GM11168 (cell line): Measurements from ENCODE around the gene CUX1.

Experiments
- in situ Hi-C: fragments of 300-500 bp; cut with MboI; formaldehyde crosslinking; loops from one replicate; pipeline ENCODE4 v1.12.0; 2022; ENCODE audit warnings: low sequenced_read_pairs; ENCODE audit not compliant: unreplicated experiment

The CUX1 gene

DNA sequence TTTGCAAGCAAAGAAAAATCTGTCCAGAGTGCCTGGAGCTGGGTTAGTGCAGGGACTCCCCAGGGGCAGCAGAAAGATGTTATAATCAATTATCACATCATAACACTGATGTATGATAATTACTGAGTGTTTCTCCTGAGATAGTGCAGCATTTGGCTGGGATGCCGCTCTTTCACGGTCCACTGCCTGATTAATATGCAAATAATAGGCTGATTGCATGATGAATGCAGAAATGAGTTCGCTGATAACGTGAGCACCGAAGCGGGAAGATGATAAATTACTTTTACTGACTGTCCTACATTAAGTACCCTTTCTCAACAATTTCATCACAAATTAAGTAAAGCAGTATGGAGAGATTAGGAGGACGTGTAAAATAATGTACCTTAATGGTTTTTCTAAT is 397.8 kb downstream of the CUX1 start:
- in situ Hi-C loops, result no loop called here

DNA sequence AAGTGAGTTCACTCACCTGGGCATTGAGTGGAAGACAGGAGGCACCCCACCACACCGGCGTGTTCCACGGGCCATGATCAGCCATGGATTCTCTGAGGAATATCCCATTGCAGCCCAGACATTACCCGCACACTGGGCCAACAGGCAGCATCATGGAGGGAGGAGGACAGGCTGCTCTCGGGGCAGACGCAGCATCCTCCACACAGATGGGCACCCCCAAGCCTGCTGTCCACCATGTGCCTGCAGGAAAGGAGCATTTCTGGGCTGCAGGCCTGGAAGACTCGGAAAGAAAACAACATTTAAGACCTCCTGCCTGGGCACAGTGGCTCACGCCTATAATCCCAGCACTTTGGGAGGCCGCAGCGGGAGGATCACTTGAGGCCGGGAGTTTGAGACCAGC is 398.3 kb downstream of the CUX1 start:
- in situ Hi-C loops, result no loop called here

DNA sequence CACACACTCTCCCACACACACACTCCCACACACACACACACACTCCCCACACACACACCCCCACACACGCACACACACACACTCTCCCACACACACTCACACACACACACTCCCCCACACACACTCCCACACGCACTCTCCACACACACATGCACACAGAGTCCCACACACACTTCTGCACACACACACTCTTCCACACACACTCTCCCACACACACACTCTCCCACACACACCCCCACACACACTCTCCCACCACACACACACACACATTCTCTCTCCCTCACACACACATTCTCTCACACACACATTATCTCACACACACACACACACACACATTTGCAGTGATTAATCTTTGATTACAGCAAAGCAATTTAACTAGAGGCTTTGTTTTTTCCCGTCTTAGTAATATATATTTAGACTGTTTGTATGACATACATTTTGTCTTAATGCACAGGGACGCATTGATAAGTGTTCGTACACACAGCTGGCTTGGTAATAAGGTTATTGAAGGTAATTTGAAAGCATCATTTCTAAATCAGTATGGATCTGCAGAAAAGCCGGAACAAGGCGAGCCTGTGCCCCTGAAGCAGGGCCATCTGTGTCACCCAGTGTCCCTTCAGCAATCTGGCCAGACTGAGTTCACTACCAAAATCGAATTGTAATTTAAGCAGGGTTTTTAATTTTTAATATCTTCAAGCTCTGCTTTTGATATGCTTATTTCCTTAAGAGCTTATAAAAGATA is 399.3 kb downstream of the CUX1 start:
- in situ Hi-C loops, result no loop called here

DNA sequence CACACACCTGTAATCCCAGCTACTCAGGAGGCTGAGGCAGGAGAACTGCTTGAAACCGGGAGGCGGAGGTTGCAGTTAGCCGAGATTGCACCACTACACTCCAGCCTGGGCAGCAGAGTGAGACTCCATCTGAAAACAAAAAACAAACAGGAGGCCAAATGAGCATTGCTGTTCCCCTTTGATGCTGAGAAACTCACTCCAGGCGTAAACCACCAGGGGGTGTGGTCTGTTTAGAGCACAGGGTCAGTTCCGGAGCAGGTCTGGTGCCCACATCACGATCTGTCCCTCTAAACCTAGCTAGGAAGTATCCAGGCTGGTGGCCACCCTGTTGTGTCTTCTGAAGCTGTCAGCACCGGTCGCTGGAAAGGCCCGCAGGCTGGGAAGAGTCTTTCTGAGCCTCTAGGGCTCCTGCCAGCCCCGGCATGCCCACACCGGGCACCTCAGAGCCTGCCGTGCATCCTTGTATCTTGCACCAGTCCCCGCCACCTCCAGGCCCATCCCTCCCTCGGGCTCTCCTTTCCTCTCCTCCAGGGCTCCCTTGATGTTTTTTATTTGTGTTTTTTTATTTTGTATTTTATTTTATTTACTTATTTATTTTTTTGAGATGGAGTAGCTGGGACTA is 402.9 kb downstream of the CUX1 start:
- in situ Hi-C loops, result no loop called here

GRCh38 chr7:102220960-102221800 is 403.8 kb downstream of the CUX1 start:
- in situ Hi-C loops, result no loop called here

DNA sequence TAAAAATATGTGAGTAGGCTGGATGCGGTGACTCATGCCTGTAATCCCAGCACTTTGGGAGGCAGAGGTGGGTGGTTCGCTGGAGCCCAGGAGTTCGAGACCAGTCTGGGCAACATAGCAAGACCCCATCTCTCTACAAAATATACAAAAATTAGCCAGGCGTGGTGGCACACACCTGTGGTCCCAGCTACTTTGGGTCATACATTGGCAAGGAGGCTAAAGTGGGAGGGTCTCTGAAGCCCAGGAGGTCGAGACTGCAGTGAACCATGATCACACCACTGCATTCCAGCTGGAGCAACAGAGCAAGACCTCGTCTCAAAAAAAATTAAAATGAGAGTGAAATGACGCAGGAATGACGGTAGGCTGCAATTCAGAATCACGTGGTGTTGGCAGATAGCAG is 404.5 kb downstream of the CUX1 start:
- in situ Hi-C loops, result no loop called here

DNA sequence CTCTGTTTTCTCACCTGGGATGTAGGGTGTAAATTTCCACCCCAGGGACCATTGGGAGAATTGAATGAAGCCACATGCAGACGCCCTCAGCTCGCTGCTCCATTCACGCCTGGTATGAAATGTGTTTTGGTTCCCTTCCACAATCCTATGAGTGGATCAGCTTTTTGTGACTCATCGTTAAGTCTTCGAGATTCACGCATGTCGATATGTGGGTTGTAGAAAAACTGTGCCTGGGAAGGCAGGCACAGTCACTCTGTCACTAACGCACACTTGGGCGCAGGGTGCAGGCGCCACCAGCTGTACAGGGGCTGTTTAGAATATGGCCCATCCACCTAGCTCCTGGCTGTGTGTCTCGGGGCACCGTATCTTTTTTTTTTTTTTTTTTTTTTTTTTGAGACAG is 405.0 kb downstream of the CUX1 start:
- in situ Hi-C loops, result no loop called here

- in situ Hi-C loops, result no loop called here
These were observed 405.8 kb downstream of the CUX1 start for GRCh38 chr7:102223184-102223583.

DNA sequence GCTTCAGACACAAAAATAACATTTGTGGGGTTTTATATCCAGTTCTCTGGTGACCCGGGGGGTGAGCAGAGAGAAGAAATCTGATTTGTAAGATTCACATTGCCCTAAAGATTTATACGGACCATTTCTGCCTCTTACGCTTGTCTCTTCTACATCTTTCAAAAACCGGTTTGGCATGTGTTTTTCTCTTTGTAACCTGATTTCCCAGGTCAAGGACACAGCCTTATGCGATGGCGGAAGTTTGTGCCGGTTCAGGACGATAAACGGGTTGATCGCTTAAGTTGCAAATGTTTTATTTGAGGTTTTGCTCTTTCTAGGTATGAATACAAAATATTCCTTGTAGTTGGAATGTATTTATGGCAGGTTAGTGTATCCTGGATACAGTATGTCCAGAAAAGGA is 407.6 kb downstream of the CUX1 start:
- in situ Hi-C loops, result loop anchor here (25.0 kb wide), 1 partner anchor 413 kb away; the partner anchor contains the start of gene CUX1

- in situ Hi-C loops, result loop anchor here (25.0 kb wide), 1 partner anchor 415 kb away; the partner anchor contains the start of gene CUX1
These were observed 409.9 kb downstream of the CUX1 start for GRCh38 chr7:102227371-102227770.

- in situ Hi-C loops, result loop anchor here (25.0 kb wide), 1 partner anchor 417 kb away; the partner anchor contains the start of gene CUX1
These were observed 411.5 kb downstream of the CUX1 start for GRCh38 chr7:102228935-102229334.

DNA sequence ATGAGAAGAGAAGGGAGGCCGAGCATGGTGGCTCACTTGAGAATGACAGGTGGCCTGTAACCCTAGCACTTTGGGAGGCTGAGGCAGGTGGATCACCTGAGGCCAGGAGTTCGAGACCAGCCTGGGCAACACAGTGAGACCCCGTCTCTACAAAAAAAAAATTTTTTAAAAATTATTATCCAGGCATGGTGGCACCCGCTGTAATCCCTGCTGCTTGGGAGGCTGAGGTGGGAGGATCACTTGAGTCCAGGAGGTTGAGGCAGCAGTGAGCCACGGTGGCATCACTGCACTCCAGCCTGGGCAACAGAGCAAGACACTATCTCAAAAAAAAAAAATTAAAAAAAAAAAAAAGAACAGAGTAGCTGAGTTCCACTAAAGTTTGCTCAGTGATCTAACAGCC is 412.7 kb downstream of the CUX1 start:
- in situ Hi-C loops, result loop anchor here (25.0 kb wide), 1 partner anchor 418 kb away; the partner anchor contains the start of gene CUX1

DNA sequence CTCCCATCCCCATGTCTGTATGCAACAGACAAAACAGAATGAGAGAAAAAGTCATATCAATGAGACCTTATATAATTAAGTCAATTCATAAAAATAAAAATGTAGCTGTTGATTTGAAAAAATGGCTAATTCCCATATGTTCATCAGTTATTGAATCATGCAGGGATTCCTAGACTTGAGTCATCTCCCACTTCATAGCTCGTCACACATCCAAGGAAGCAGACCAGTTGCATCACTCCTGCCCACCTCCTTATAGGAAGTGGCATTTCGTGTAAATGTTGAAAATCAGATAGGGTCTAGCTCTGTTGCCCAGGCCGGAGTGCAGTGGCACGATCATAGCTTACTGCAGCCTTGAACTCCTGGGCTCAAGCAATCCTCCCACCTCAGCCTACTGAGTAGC is 413.2 kb downstream of the CUX1 start:
- in situ Hi-C loops, result loop anchor here (25.0 kb wide), 1 partner anchor 418 kb away; the partner anchor contains the start of gene CUX1

- in situ Hi-C loops, result loop anchor here (25.0 kb wide), 1 partner anchor 420 kb away; the partner anchor contains the start of gene CUX1
These were observed 415.3 kb downstream of the CUX1 start for GRCh38 chr7:102232611-102233286.

DNA sequence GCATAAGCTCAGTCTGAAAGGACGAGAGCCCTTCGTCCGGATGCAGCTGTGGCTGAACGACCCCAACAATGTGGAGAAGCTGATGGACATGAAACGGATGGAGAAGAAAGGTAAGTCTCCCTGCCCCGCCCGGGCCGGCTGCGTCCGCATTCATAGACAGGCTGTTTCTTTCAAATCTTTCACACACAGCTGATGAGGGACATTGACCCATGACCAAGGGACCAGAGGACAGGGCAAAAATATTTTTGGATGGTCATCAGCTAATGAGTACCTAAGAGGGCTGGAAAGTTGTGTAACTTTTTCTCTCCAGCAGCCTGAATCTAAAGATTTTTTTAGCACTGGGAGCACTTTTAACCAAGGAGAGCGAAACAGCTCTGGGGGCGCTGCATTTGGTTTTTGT is 416.7 kb downstream of the CUX1 start:
- in situ Hi-C loops, result loop anchor here (25.0 kb wide), 1 partner anchor 422 kb away; the partner anchor contains the start of gene CUX1

GRCh38 chr7:102234801-102235550 is 417.6 kb downstream of the CUX1 start:
- in situ Hi-C loops, result loop anchor here (25.0 kb wide), 1 partner anchor 423 kb away; the partner anchor contains the start of gene CUX1

- in situ Hi-C loops, result loop anchor here (25.0 kb wide), 1 partner anchor 424 kb away; the partner anchor contains the start of gene CUX1
These were observed 418.7 kb downstream of the CUX1 start for GRCh38 chr7:102236102-102236501.

DNA sequence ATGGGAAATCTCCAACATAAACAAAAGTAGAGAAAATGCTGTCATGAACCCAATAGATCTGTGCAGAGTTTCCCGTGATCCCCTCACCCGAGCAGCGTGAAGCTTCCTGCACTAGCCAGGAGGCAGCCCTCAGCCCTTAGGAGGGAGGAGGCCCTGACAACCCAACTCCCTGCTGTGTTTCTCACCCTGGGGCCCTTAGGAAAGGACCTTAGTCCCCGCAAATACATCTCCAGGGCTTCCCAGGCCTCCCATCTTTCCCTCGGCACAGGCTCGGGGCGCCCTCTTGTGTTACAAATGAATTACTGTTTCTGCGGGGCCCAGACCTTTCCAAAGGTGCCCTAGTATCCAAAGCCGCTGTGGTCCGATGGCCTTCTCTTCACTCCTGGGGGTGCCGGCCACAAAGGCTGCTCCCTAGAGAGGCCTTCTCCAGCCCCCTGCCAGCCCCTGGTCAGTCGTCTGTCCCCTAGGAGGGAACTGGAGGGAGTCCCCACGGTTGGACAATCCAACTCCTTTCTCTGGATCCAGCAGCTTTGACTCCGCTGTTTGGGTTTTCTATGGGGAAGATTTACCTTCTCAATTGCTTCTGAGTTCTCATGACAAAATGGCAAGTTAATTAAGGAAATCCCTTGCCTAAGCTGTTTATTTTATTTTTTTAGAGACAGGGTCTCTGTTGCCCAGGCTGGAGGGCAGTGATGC is 419.3 kb downstream of the CUX1 start:
- in situ Hi-C loops, result loop anchor here (25.0 kb wide), 1 partner anchor 424 kb away; the partner anchor contains the start of gene CUX1
